Liver (tissue), 9 donors: ENCODE results near the gene CBL. TPM values are rescaled to one million over a fixed set of nuclear protein-coding genes. Genes with fewer than 3 reads are reported as not detected.

Source experiments
- DNase-seq: peaks from one replicate; pipeline ENCODE4 v3.0.0-alpha.2; 2017; ENCODE audit warnings: low spot score
- H3K27ac ChIP-seq, 2 donors: one replicate each; pipeline ENCODE4 v1.7.0; 2013; ENCODE audit warnings: inconsistent platforms in 2 of 2, low read length in 2 of 2, control low read depth in 1 of 2, low read depth in 1 of 2, mild to moderate bottlenecking in 1 of 2
- H3K27me3 ChIP-seq, 4 donors: one replicate each; pipeline versions ENCODE4 v1.6.1 to v1.7.0; 2013; ENCODE audit warnings: low read length in 3 of 4, inconsistent platforms in 1 of 4, mild to moderate bottlenecking in 1 of 4, moderate library complexity in 1 of 4; ENCODE audit not compliant: control insufficient read depth in 4 of 4, insufficient read depth in 4 of 4
- H3K36me3 ChIP-seq, 4 donors: one replicate each; pipeline versions ENCODE4 v1.6.1 to v1.7.0; 2013; ENCODE audit warnings: low read length in 3 of 4, mild to moderate bottlenecking in 3 of 4, low read depth in 1 of 4, moderate library complexity in 1 of 4; ENCODE audit not compliant: control insufficient read depth in 4 of 4, insufficient read depth in 3 of 4
- H3K4me1 ChIP-seq, 4 donors: one replicate each; pipeline versions ENCODE4 v1.6.1 to v1.7.0; 2013; ENCODE audit warnings: low read length in 3 of 4, mild to moderate bottlenecking in 3 of 4, moderate library complexity in 1 of 4; ENCODE audit not compliant: control insufficient read depth in 4 of 4, insufficient read depth in 4 of 4
- H3K4me3 ChIP-seq, 3 donors: one replicate each; pipeline versions ENCODE4 v1.6.1 to v1.7.0; 2013; ENCODE audit warnings: low read length in 3 of 3, control low read depth in 1 of 3, low read depth in 1 of 3, mild to moderate bottlenecking in 1 of 3
- H3K9ac ChIP-seq, 2 donors: one replicate each; pipeline ENCODE4 v1.7.0; 2013; ENCODE audit warnings: low read length in 2 of 2, mild to moderate bottlenecking in 2 of 2, moderate library complexity in 2 of 2, control low read depth in 1 of 2, low read depth in 1 of 2
- H3K9me3 ChIP-seq, 4 donors: one replicate each; pipeline versions ENCODE4 v1.6.1 to v1.7.0; 2013; ENCODE audit warnings: low read length in 3 of 4; ENCODE audit not compliant: control insufficient read depth in 4 of 4
- EGR1 ChIP-seq, 2 donors: IDR thresholded peaks; 2 replicates each; pipeline ENCODE4 v1.6.1; 2016 to 2018; ENCODE audit warnings: antibody characterized with exemption in 2 of 2, low read depth in 2 of 2
- FOXA1 ChIP-seq: IDR thresholded peaks from 2 replicates; pipeline ENCODE4 v1.6.1; 2016; ENCODE audit warnings: antibody characterized with exemption
- FOXA2 ChIP-seq: IDR thresholded peaks from 2 replicates; pipeline ENCODE4 v1.6.1; 2016; ENCODE audit warnings: antibody characterized with exemption
- GABPA ChIP-seq, 2 donors: IDR thresholded peaks in 1 of 2; conservative IDR thresholded peaks in 1 of 2; 2 replicates each; pipeline ENCODE4 v1.6.1; 2016; ENCODE audit warnings: antibody characterized with exemption in 2 of 2, mild to moderate bottlenecking in 1 of 2, moderate library complexity in 1 of 2
- HNF4G ChIP-seq: IDR thresholded peaks from 2 replicates; pipeline ENCODE4 v1.6.1; 2016; ENCODE audit warnings: antibody characterized with exemption
- NR2F2 ChIP-seq: IDR thresholded peaks from 2 replicates; pipeline ENCODE4 v1.6.1; 2016; ENCODE audit warnings: antibody characterized with exemption
- RAD21 ChIP-seq, 2 donors: IDR thresholded peaks; 2 replicates each; pipeline ENCODE4 v1.6.1; 2016; ENCODE audit warnings: antibody characterized with exemption in 2 of 2, mild to moderate bottlenecking in 2 of 2
- RXRA ChIP-seq, 2 donors: IDR thresholded peaks; 2 replicates each; pipeline ENCODE4 v1.6.1; 2017 to 2018; ENCODE audit warnings: antibody characterized with exemption in 2 of 2, mild to moderate bottlenecking in 1 of 2
- SP1 ChIP-seq: IDR thresholded peaks from 2 replicates; pipeline ENCODE4 v1.6.1; 2018; ENCODE audit warnings: antibody characterized with exemption, mild to moderate bottlenecking
- TAF1 ChIP-seq: conservative IDR thresholded peaks from 2 replicates; pipeline ENCODE4 v1.6.1; 2016; ENCODE audit warnings: antibody characterized with exemption, mild to moderate bottlenecking
- YY1 ChIP-seq: IDR thresholded peaks from 2 replicates; pipeline ENCODE4 v1.6.1; 2016; ENCODE audit warnings: antibody characterized with exemption, mild to moderate bottlenecking
- WGBS: extraction: QIAGEN DNeasy Blood & Tissue Kit; methylation state at CpG from one replicate; pipeline ENCODE4 v1.1.7; 2013; 5-methylcytosine and 5-hydroxymethylcytosine counted together
- polyA plus RNA-seq, 2 donors: library from polyadenylated mRNA; stranded (reverse) in 1 of 2; unstranded in 1 of 2; fragments of 200-250 nt in 1 of 2; fragments of >200 nt in 1 of 2; fragmentation: Nextera tagmentation in 1 of 2; extraction: Ambion mirVana in 1 of 2; gene quantifications; one replicate each; pipeline versions ENCODE4 v1.2.1 to v1.2.3, GENCODE V29; 2013 to 2015
- total RNA-seq, 2 donors: library from RNA; depleted of rRNA; stranded (reverse); fragments of >200 nt; gene quantifications; one replicate each; pipeline ENCODE4 v1.2.3, GENCODE V29; 2014
- TF ChIP-seq, protein P1 (sequence below): IDR thresholded peaks from 2 replicates; pipeline ENCODE4 v1.6.1; 2016; ENCODE audit warnings: antibody characterized with exemption
- TF ChIP-seq, protein P2 (sequence below): IDR thresholded peaks from 2 replicates; pipeline ENCODE4 v1.6.1; 2016; ENCODE audit warnings: antibody characterized with exemption, mild to moderate bottlenecking
- TF ChIP-seq, protein P3 (sequence below): fragments of 150-350 bp; IDR thresholded peaks from 2 replicates; pipeline ENCODE4 v1.5.1; 2017; ENCODE audit warnings: improper control_type of control experiment, low read depth, low read length; ENCODE audit not compliant: missing input control
- donor health status: healthy.
- donor health status: healthy.
- donor health status: healthy.
- donor health status: healthy.
- donor health status: healthy.

Gene CBL
- total and polyA plus RNA-seq, 4 donors = 1.6 to 5.5 (median 3.5) TPM

GRCh38 chr11:119187123-119187892, 18.8 kb upstream of the CBL start:
- Histone ChIP-seq H3K4me1 (no peaks in the 10 kb centered on the region), H3K9ac (no peak overlapping the region), H3K36me3 (peaks cover 0 to 9% (median 1%) of the 10 kb centered on the region in 4 donors), H3K4me3 (no peak overlapping the region), H3K27me3 (no peaks in the 10 kb centered on the region), H3K9me3 (no peaks in the 10 kb centered on the region), H3K27ac (no peak overlapping the region)
- TF ChIP-seq TAF1 = no peak
- no peak for TF ChIP-seq EGR1 (IDR thresholded peaks at IDR 0.05; ENCODE audit: low read depth in 2 of 2)
- no peak for TF ChIP-seq FOXA1
- no peak for TF ChIP-seq GABPA (IDR thresholded peaks at IDR 0.05 in 1 of 2, conservative IDR thresholded peaks at IDR 0.05 in 1 of 2)
- no peak for TF ChIP-seq RXRA (IDR thresholded peaks at IDR 0.05)
- TF ChIP-seq, protein P1, sequence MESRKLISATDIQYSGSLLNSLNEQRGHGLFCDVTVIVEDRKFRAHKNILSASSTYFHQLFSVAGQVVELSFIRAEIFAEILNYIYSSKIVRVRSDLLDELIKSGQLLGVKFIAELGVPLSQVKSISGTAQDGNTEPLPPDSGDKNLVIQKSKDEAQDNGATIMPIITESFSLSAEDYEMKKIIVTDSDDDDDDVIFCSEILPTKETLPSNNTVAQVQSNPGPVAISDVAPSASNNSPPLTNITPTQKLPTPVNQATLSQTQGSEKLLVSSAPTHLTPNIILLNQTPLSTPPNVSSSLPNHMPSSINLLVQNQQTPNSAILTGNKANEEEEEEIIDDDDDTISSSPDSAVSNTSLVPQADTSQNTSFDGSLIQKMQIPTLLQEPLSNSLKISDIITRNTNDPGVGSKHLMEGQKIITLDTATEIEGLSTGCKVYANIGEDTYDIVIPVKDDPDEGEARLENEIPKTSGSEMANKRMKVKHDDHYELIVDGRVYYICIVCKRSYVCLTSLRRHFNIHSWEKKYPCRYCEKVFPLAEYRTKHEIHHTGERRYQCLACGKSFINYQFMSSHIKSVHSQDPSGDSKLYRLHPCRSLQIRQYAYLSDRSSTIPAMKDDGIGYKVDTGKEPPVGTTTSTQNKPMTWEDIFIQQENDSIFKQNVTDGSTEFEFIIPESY = no peak
- no peak for DNase-seq
- 89% methylated on average over 21 of the region's 21 CpGs for WGBS

GRCh38 chr11:119188067-119188466, 18.1 kb upstream of the CBL start:
- Histone ChIP-seq H3K9me3 (no peaks in the 10 kb centered on the region), H3K4me1 (no peaks in the 10 kb centered on the region), H3K9ac (no peak overlapping the region), H3K4me3 (no peak overlapping the region), H3K27ac (no peak overlapping the region), H3K27me3 (no peaks in the 10 kb centered on the region), H3K36me3 (peaks cover 0 to 9% (median 1%) of the 10 kb centered on the region in 4 donors)
- no peak for DNase-seq
- TF ChIP-seq, protein P1 = no peak
- no peak for TF ChIP-seq NR2F2
- no peak for TF ChIP-seq YY1
- WGBS = 85% methylated on average over 11 of the region's 11 CpGs

DNA sequence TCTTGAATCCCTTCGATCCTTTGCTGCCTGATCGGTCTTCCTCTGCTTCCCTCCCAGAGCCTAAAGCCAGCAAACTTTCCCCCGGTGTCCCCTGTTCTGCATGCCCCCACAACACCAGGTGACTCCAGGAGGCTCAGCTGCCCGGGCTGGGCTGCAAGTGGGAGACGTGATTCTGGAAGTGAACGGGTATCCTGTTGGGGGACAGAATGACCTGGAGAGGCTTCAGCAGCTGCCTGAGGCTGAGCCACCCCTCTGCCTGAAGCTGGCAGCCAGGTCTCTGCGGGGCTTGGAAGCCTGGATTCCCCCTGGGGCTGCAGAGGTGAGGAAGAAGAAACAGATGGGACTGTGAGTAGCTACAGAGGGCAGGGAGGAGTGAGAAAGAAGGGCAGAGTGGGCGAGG, 17.3 kb upstream of the CBL start:
- H3K27ac ChIP-seq = no peak overlapping the region
- 93% methylated on average over 8 of the region's 8 CpGs for WGBS
- TF ChIP-seq, protein P1 = no peak
- TF ChIP-seq, protein P2, sequence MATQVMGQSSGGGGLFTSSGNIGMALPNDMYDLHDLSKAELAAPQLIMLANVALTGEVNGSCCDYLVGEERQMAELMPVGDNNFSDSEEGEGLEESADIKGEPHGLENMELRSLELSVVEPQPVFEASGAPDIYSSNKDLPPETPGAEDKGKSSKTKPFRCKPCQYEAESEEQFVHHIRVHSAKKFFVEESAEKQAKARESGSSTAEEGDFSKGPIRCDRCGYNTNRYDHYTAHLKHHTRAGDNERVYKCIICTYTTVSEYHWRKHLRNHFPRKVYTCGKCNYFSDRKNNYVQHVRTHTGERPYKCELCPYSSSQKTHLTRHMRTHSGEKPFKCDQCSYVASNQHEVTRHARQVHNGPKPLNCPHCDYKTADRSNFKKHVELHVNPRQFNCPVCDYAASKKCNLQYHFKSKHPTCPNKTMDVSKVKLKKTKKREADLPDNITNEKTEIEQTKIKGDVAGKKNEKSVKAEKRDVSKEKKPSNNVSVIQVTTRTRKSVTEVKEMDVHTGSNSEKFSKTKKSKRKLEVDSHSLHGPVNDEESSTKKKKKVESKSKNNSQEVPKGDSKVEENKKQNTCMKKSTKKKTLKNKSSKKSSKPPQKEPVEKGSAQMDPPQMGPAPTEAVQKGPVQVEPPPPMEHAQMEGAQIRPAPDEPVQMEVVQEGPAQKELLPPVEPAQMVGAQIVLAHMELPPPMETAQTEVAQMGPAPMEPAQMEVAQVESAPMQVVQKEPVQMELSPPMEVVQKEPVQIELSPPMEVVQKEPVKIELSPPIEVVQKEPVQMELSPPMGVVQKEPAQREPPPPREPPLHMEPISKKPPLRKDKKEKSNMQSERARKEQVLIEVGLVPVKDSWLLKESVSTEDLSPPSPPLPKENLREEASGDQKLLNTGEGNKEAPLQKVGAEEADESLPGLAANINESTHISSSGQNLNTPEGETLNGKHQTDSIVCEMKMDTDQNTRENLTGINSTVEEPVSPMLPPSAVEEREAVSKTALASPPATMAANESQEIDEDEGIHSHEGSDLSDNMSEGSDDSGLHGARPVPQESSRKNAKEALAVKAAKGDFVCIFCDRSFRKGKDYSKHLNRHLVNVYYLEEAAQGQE = no peak
- TF ChIP-seq FOXA1 (no peak), HNF4G (no peak), YY1 (no peak), FOXA2 (no peak), RXRA (IDR thresholded peaks at IDR 0.05) (no peak), SP1 (no peak), GABPA (IDR thresholded peaks at IDR 0.05 in 1 of 2, conservative IDR thresholded peaks at IDR 0.05 in 1 of 2) (no peak), RAD21 (IDR thresholded peaks at IDR 0.05) (no peak)
- TF ChIP-seq, protein P3, sequence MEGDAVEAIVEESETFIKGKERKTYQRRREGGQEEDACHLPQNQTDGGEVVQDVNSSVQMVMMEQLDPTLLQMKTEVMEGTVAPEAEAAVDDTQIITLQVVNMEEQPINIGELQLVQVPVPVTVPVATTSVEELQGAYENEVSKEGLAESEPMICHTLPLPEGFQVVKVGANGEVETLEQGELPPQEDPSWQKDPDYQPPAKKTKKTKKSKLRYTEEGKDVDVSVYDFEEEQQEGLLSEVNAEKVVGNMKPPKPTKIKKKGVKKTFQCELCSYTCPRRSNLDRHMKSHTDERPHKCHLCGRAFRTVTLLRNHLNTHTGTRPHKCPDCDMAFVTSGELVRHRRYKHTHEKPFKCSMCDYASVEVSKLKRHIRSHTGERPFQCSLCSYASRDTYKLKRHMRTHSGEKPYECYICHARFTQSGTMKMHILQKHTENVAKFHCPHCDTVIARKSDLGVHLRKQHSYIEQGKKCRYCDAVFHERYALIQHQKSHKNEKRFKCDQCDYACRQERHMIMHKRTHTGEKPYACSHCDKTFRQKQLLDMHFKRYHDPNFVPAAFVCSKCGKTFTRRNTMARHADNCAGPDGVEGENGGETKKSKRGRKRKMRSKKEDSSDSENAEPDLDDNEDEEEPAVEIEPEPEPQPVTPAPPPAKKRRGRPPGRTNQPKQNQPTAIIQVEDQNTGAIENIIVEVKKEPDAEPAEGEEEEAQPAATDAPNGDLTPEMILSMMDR = no peak

More for the DNA sequence above, 17.3 kb upstream of the CBL start:
- Histone ChIP-seq H3K36me3 (peaks cover 0 to 1% (median 0%) of the 10 kb centered on the region in 4 donors), H3K9ac (no peak overlapping the region), H3K4me3 (no peak overlapping the region), H3K27me3 (no peaks in the 10 kb centered on the region), H3K9me3 (no peaks in the 10 kb centered on the region), H3K4me1 (no peaks in the 10 kb centered on the region)
- no peak for DNase-seq
